ENCODE data around the gene ERBB4.
"Not testable (repeated sequence)": the region's sequence is repeated elsewhere in the genome, so short reads cannot be mapped to it uniquely, and the experiment has no call there.

The ERBB4 gene

GRCh38 chr2:212028798-212029394 is 509.7 kb downstream of the ERBB4 start:
- no peaks in the 10 kb centered on the region for H3K36me3 Mint-ChIP-seq

GRCh38 chr2:212027681-212028628 is 510.6 kb downstream of the ERBB4 start:
- H3K9me3 Mint-ChIP-seq (ENCODE audit: low read depth), result peaks cover 10% of the 10 kb centered on the region
- no peak overlapping the region for H3K27ac Mint-ChIP-seq
- no peaks in the 10 kb centered on the region for H3K36me3 Mint-ChIP-seq

More at GRCh38 chr2:212028798-212029394, 509.7 kb downstream of the ERBB4 start:
- H3K4me1 Mint-ChIP-seq (ENCODE audit: low read depth), result no peaks in the 10 kb centered on the region
- no peaks in the 10 kb centered on the region for H3K27me3 Mint-ChIP-seq
- H3K9me3 Mint-ChIP-seq (ENCODE audit: low read depth), result peaks cover 7% of the 10 kb centered on the region
- no peak overlapping the region for H3K4me3 Mint-ChIP-seq
- no peak overlapping the region for H3K27ac Mint-ChIP-seq

GRCh38 chr2:212024040-212024439 is 514.6 kb downstream of the ERBB4 start:
- H3K27ac Mint-ChIP-seq, result no peak overlapping the region
- H3K4me1 Mint-ChIP-seq (ENCODE audit: low read depth), result no peaks in the 10 kb centered on the region
- H3K27me3 Mint-ChIP-seq, result no peaks in the 10 kb centered on the region

More at GRCh38 chr2:212027681-212028628, 510.6 kb downstream of the ERBB4 start:
- Mint-ChIP-seq H3K27me3 (no peaks in the 10 kb centered on the region), H3K4me1 (ENCODE audit: low read depth) (no peaks in the 10 kb centered on the region), H3K4me3 (no peak overlapping the region)

GRCh38 chr2:212022966-212023365 is 515.6 kb downstream of the ERBB4 start:
- Mint-ChIP-seq H3K9me3 (ENCODE audit: low read depth) (peaks cover 6% of the 10 kb centered on the region), H3K27me3 (no peaks in the 10 kb centered on the region), H3K4me3 (no peak overlapping the region), H3K36me3 (no peaks in the 10 kb centered on the region), H3K4me1 (ENCODE audit: low read depth) (no peaks in the 10 kb centered on the region), H3K27ac (no peak overlapping the region)

More at GRCh38 chr2:212024040-212024439, 514.6 kb downstream of the ERBB4 start:
- peaks cover 6% of the 10 kb centered on the region for H3K9me3 Mint-ChIP-seq (ENCODE audit: low read depth)
- H3K36me3 Mint-ChIP-seq, result no peaks in the 10 kb centered on the region
- H3K4me3 Mint-ChIP-seq, result no peak overlapping the region

- peaks cover 6% of the 10 kb centered on the region for H3K9me3 Mint-ChIP-seq (ENCODE audit: low read depth)
- no peak overlapping the region for H3K27ac Mint-ChIP-seq
- H3K4me1 Mint-ChIP-seq (ENCODE audit: low read depth), result no peaks in the 10 kb centered on the region
- no peaks in the 10 kb centered on the region for H3K36me3 Mint-ChIP-seq
- no peak overlapping the region for H3K4me3 Mint-ChIP-seq
- no peaks in the 10 kb centered on the region for H3K27me3 Mint-ChIP-seq
Observed at GRCh38 chr2:212021947-212022346, 516.7 kb downstream of the ERBB4 start.

GRCh38 chr2:212015588-212015987 is 523.0 kb downstream of the ERBB4 start:
- H3K27me3 Mint-ChIP-seq, result no peaks in the 10 kb centered on the region

GRCh38 chr2:212013626-212014025 is 525.0 kb downstream of the ERBB4 start:
- no peaks in the 10 kb centered on the region for H3K4me1 Mint-ChIP-seq (ENCODE audit: low read depth)
- no peak overlapping the region for H3K27ac Mint-ChIP-seq
- H3K9me3 Mint-ChIP-seq (ENCODE audit: low read depth), result no peaks in the 10 kb centered on the region
- H3K4me3 Mint-ChIP-seq, result no peak overlapping the region
- H3K27me3 Mint-ChIP-seq, result no peaks in the 10 kb centered on the region
- no peaks in the 10 kb centered on the region for H3K36me3 Mint-ChIP-seq

More at GRCh38 chr2:212015588-212015987, 523.0 kb downstream of the ERBB4 start:
- H3K9me3 Mint-ChIP-seq (ENCODE audit: low read depth), result no peaks in the 10 kb centered on the region
- H3K4me3 Mint-ChIP-seq, result no peak overlapping the region
- H3K27ac Mint-ChIP-seq, result no peak overlapping the region
- H3K36me3 Mint-ChIP-seq, result no peaks in the 10 kb centered on the region
- H3K4me1 Mint-ChIP-seq (ENCODE audit: low read depth), result no peaks in the 10 kb centered on the region

GRCh38 chr2:212010305-212010704 is 528.3 kb downstream of the ERBB4 start:
- H3K9me3 Mint-ChIP-seq (ENCODE audit: low read depth); H3K27me3 Mint-ChIP-seq; H3K4me1 Mint-ChIP-seq (ENCODE audit: low read depth): not testable (repeated sequence)

GRCh38 chr2:212007972-212008371 is 530.6 kb downstream of the ERBB4 start:
- H3K9me3 Mint-ChIP-seq (ENCODE audit: low read depth), result no peaks in the 10 kb centered on the region
- H3K4me3 Mint-ChIP-seq, result no peak overlapping the region
- no peaks in the 10 kb centered on the region for H3K4me1 Mint-ChIP-seq (ENCODE audit: low read depth)
- H3K27ac Mint-ChIP-seq, result no peak overlapping the region
- peaks cover 2% of the 10 kb centered on the region for H3K27me3 Mint-ChIP-seq
- no peaks in the 10 kb centered on the region for H3K36me3 Mint-ChIP-seq

More at GRCh38 chr2:212010305-212010704, 528.3 kb downstream of the ERBB4 start:
- H3K36me3 Mint-ChIP-seq, H3K27ac Mint-ChIP-seq, H3K4me3 Mint-ChIP-seq: not testable (repeated sequence)

- no peaks in the 10 kb centered on the region for H3K36me3 Mint-ChIP-seq
- H3K27ac Mint-ChIP-seq, result no peak overlapping the region
- H3K27me3 Mint-ChIP-seq, result peaks cover 2% of the 10 kb centered on the region
- no peaks in the 10 kb centered on the region for H3K9me3 Mint-ChIP-seq (ENCODE audit: low read depth)
- no peaks in the 10 kb centered on the region for H3K4me1 Mint-ChIP-seq (ENCODE audit: low read depth)
- no peak overlapping the region for H3K4me3 Mint-ChIP-seq
Observed at GRCh38 chr2:212005085-212005671, 533.4 kb downstream of the ERBB4 start.

GRCh38 chr2:212001325-212001724 is 537.3 kb downstream of the ERBB4 start:
- Mint-ChIP-seq H3K9me3 (ENCODE audit: low read depth) (no peaks in the 10 kb centered on the region), H3K36me3 (no peaks in the 10 kb centered on the region), H3K27me3 (peaks cover 2% of the 10 kb centered on the region), H3K4me1 (ENCODE audit: low read depth) (no peaks in the 10 kb centered on the region), H3K27ac (no peak overlapping the region), H3K4me3 (no peak overlapping the region)

- H3K4me3 Mint-ChIP-seq, result no peak overlapping the region
- no peak overlapping the region for H3K27ac Mint-ChIP-seq
- H3K9me3 Mint-ChIP-seq (ENCODE audit: low read depth), result no peaks in the 10 kb centered on the region
- no peaks in the 10 kb centered on the region for H3K4me1 Mint-ChIP-seq (ENCODE audit: low read depth)
- H3K27me3 Mint-ChIP-seq, result no peaks in the 10 kb centered on the region
- no peaks in the 10 kb centered on the region for H3K36me3 Mint-ChIP-seq
Observed at GRCh38 chr2:211996857-211997256, 541.7 kb downstream of the ERBB4 start.

GRCh38 chr2:211994806-211995205 is 543.8 kb downstream of the ERBB4 start:
- H3K4me3 Mint-ChIP-seq, result no peak overlapping the region
- no peaks in the 10 kb centered on the region for H3K4me1 Mint-ChIP-seq (ENCODE audit: low read depth)
- H3K27ac Mint-ChIP-seq, result no peak overlapping the region

GRCh38 chr2:211990335-211990734 is 548.3 kb downstream of the ERBB4 start:
- no peaks in the 10 kb centered on the region for H3K36me3 Mint-ChIP-seq
- no peak overlapping the region for H3K27ac Mint-ChIP-seq
- H3K4me3 Mint-ChIP-seq, result no peak overlapping the region
- no peaks in the 10 kb centered on the region for H3K4me1 Mint-ChIP-seq (ENCODE audit: low read depth)
- H3K27me3 Mint-ChIP-seq, result no peaks in the 10 kb centered on the region
- peaks cover 5% of the 10 kb centered on the region for H3K9me3 Mint-ChIP-seq (ENCODE audit: low read depth)

More at GRCh38 chr2:211994806-211995205, 543.8 kb downstream of the ERBB4 start:
- Mint-ChIP-seq H3K27me3 (no peaks in the 10 kb centered on the region), H3K9me3 (ENCODE audit: low read depth) (peaks cover 5% of the 10 kb centered on the region), H3K36me3 (no peaks in the 10 kb centered on the region)

GRCh38 chr2:211986313-211986712 is 552.3 kb downstream of the ERBB4 start:
- Mint-ChIP-seq H3K9me3 (ENCODE audit: low read depth) (no peaks in the 10 kb centered on the region), H3K27ac (no peak overlapping the region), H3K36me3 (no peaks in the 10 kb centered on the region), H3K4me3 (no peak overlapping the region), H3K27me3 (no peaks in the 10 kb centered on the region), H3K4me1 (ENCODE audit: low read depth) (no peaks in the 10 kb centered on the region)
